Rectal smooth muscle tissue (tissue), 1 donor: ENCODE measurements around the gene HOGA1.
A peak's percentile ranks its signal among the peaks of the same experiment; 100 is the strongest.
"Not testable (repeated sequence)": the region's sequence is repeated elsewhere in the genome, so short reads cannot be mapped to it uniquely, and the experiment has no call there.

ENCODE experiments used
- H3K27ac ChIP-seq: one replicate; pipeline ENCODE4 v1.7.0; 2013; ENCODE audit warnings: low read depth, low read length, inconsistent platforms
- H3K27me3 ChIP-seq: one replicate; pipeline ENCODE4 v1.7.0; 2013; ENCODE audit warnings: low read length; ENCODE audit not compliant: control insufficient read depth, insufficient read depth
- H3K36me3 ChIP-seq: one replicate; pipeline ENCODE4 v1.7.0; 2013; ENCODE audit warnings: low read length; ENCODE audit not compliant: control insufficient read depth, insufficient read depth
- H3K4me1 ChIP-seq: one replicate; pipeline ENCODE4 v1.7.0; 2013; ENCODE audit warnings: low read length; ENCODE audit not compliant: control insufficient read depth, insufficient read depth
- H3K4me3 ChIP-seq: one replicate; pipeline ENCODE4 v1.7.0; 2013; ENCODE audit warnings: low read length
- H3K9ac ChIP-seq: one replicate; pipeline ENCODE4 v1.7.0; 2013; ENCODE audit warnings: low read length

Gene HOGA1

DNA sequence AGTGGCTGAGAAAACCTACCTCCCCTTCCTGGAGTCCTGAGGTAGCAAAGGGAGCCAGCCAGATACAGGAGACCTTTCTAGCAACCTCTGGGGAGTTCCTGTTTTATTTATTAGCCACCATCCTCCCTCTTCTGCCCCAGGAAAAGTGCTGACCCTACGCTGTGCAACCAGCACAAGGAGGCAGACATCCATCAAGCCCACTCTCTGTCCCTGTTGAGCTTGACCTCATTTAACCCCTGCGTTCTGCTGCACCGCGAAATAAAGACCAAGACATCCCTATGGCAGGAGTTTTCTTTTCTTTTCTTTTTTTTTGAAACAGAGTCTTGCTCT, 37.0 kb upstream of the HOGA1 start:
- no peaks in the 10 kb centered on the region for H3K27me3 ChIP-seq
- no peak overlapping the region for H3K9ac ChIP-seq
- peaks cover 13% of the 10 kb centered on the region for H3K4me1 ChIP-seq
- no peak overlapping the region for H3K27ac ChIP-seq
- H3K4me3 ChIP-seq: no peak overlapping the region
- H3K36me3 ChIP-seq: no peaks in the 10 kb centered on the region

DNA sequence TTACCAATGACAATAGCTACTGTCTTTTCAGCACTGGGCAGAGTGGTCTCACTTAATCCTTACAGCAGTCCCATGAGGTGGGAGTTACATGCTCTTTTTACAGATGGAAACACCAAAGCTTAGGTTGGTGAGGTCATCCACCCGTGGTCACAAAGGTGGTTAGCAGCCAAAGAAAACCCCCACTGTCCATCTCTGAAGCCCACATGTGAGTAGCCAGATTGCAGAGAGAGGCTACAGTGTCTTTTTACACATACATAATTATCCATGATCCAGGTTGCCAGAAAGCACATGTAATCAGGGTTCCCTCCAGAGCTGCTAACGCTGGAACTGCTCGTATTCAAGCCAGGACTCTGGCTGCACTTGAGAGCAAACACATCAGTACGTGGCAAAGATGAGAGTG, 36.2 kb upstream of the HOGA1 start:
- no peaks in the 10 kb centered on the region for H3K27me3 ChIP-seq

GRCh38 chr10:97548828-97549455, 35.2 kb upstream of the HOGA1 start:
- H3K4me1 ChIP-seq: no peaks in the 10 kb centered on the region
- H3K9ac ChIP-seq: no peak overlapping the region
- H3K27me3 ChIP-seq: no peaks in the 10 kb centered on the region
- no peak overlapping the region for H3K27ac ChIP-seq
- H3K4me3 ChIP-seq: no peak overlapping the region
- H3K36me3 ChIP-seq: no peaks in the 10 kb centered on the region

More for the DNA sequence above, 36.2 kb upstream of the HOGA1 start:
- H3K36me3 ChIP-seq: no peaks in the 10 kb centered on the region
- H3K9ac ChIP-seq: no peak overlapping the region
- H3K4me3 ChIP-seq: no peak overlapping the region
- H3K27ac ChIP-seq: no peak overlapping the region
- H3K4me1 ChIP-seq: peaks cover 7% of the 10 kb centered on the region

- no peaks in the 10 kb centered on the region for H3K27me3 ChIP-seq
- no peaks in the 10 kb centered on the region for H3K4me1 ChIP-seq
- H3K36me3 ChIP-seq: no peaks in the 10 kb centered on the region
- peak overlapping the region; percentile 19 for H3K27ac ChIP-seq
- H3K4me3 ChIP-seq: no peak overlapping the region
- no peak overlapping the region for H3K9ac ChIP-seq
Observed at GRCh38 chr10:97549587-97550322, 34.4 kb upstream of the HOGA1 start.

GRCh38 chr10:97550336-97551149, 33.6 kb upstream of the HOGA1 start:
- Histone ChIP-seq H3K9ac (no peak overlapping the region), H3K4me1 (no peaks in the 10 kb centered on the region)

GRCh38 chr10:97551271-97551670, 32.9 kb upstream of the HOGA1 start:
- H3K9ac ChIP-seq: no peak overlapping the region
- no peaks in the 10 kb centered on the region for H3K4me1 ChIP-seq
- H3K4me3 ChIP-seq: no peak overlapping the region
- H3K27me3 ChIP-seq: no peaks in the 10 kb centered on the region
- H3K27ac ChIP-seq: no peak overlapping the region
- H3K36me3 ChIP-seq: no peaks in the 10 kb centered on the region

More at GRCh38 chr10:97550336-97551149, 33.6 kb upstream of the HOGA1 start:
- Histone ChIP-seq H3K4me3 (no peak overlapping the region), H3K27ac (peak overlapping the region; percentile 6), H3K36me3 (no peaks in the 10 kb centered on the region), H3K27me3 (no peaks in the 10 kb centered on the region)

- Histone ChIP-seq H3K36me3 (no peaks in the 10 kb centered on the region), H3K27ac (no peak overlapping the region), H3K4me3 (no peak overlapping the region), H3K27me3 (no peaks in the 10 kb centered on the region), H3K4me1 (no peaks in the 10 kb centered on the region), H3K9ac (no peak overlapping the region)
Observed at GRCh38 chr10:97553575-97554031, 30.6 kb upstream of the HOGA1 start.

DNA sequence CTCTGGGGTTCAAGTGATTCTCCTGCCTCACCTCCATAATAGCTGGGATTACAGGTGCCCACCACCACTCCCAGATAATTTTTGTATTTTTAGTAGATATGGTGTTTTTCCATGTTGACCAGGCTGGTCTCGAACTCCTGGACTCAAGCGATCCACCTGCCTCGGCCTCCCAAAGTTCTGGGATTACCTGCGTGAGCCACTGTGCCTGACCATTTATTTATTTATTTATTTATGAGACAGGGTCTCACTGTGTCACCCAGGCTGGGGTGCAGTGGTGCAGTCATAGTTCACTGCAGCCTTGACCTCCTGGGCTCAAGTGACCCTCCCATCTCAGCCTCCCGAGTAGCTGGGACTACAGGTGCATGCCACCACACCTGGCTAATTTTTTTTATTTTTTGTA, 29.9 kb upstream of the HOGA1 start:
- not testable (repeated sequence) for H3K36me3 ChIP-seq, H3K27ac ChIP-seq, H3K9ac ChIP-seq, H3K4me1 ChIP-seq, H3K4me3 ChIP-seq, H3K27me3 ChIP-seq

- H3K4me3 ChIP-seq, H3K27me3 ChIP-seq, H3K27ac ChIP-seq, H3K9ac ChIP-seq, H3K36me3 ChIP-seq, H3K4me1 ChIP-seq: not testable (repeated sequence)
Observed at GRCh38 chr10:97555541-97555940, 28.6 kb upstream of the HOGA1 start.

DNA sequence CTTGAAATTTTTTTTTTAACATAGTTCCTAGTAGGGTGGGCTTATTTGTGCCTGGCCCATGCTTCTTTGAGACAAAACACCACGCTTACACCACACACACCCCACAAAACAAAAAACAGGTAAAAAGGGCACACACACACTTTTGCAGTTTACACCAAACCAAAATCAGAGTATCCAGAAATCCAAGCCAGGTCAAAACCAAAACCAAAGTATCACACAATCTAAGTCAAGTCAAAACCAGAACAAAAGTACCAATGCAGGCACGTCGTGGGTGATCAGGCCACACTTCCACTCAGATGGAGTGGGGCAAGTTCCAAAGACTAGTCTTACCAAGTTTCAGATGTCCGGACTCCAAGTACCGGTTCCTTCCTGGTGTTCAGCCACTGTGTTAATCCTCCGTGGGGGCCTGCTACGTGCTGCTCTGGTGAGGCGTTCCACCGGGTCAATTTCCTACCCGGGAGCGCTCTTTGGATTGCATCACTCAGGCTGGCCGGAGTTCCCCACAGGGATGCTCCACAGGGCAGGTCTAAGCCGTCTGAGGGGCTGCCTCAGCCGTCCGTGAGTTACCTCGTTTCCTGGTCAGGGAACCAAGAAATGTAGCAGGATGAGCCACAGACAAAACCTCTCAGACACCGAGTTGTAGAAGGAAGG, 23.3 kb upstream of the HOGA1 start:
- not testable (repeated sequence) for H3K4me3 ChIP-seq, H3K27me3 ChIP-seq, H3K27ac ChIP-seq

DNA sequence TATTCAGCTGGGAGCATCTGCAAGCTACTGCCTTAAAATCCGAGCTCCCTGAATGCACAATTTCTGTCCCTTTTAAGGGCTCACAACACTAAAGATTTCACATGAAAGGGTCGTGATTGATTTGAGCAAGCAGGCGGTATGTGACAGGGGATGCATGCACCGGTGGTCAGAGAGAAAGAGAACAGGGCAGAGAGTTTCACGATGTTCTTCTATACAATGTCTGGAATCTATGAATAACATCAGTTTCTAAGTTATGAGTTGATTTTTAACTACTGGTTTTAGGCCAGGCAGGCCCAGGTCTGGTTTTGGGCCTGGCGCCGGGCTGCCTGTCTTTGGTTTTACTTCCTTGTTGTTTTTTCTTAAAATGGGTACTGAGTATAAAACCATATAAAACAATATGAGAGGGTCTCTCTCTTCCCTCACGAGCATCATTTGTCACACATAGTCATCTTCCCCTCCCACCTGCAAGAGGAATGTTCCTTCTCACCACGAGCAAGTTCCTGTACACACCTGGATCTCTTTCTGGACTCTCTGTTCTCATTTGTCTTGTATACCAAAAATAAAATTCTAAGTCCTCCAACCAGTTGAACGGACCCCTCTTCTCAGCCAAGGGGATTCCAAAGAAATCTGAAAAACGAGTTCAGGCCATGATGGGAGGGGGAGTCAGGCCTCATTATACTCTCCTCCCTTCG, 22.7 kb upstream of the HOGA1 start:
- not testable (repeated sequence) for H3K4me3 ChIP-seq, H3K9ac ChIP-seq, H3K27ac ChIP-seq, H3K4me1 ChIP-seq, H3K27me3 ChIP-seq, H3K36me3 ChIP-seq

More for the DNA sequence above, 23.3 kb upstream of the HOGA1 start:
- H3K9ac ChIP-seq, H3K36me3 ChIP-seq, H3K4me1 ChIP-seq: not testable (repeated sequence)

DNA sequence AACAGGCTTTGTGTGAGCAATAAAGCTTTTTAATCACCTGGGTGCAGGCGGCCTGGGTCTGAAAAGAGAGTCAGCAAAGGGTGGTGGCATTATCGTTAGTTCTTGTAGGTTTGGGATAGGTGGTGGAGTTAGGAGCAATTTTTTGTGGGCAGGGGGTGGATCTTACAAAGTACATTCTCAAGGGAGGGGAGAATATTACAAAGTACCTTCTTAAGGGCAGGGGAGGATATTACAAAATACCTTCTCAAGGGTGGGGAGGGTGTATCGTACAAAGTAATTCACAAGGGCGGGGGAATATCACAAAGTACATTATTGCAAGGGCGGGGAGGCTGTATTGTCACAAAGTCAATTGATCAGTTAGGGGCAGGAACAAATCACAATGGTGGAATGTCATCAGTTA, 21.9 kb upstream of the HOGA1 start:
- H3K36me3 ChIP-seq: not testable (repeated sequence)

More for the DNA sequence above, 21.9 kb upstream of the HOGA1 start:
- H3K9ac ChIP-seq, H3K4me1 ChIP-seq, H3K27me3 ChIP-seq, H3K4me3 ChIP-seq, H3K27ac ChIP-seq: not testable (repeated sequence)
